Adipocyte (in vitro differentiated cells): ENCODE results near the gene PTPRN2.

Experiments
- DNase-seq: peaks from one replicate; pipeline ENCODE4 v3.0.0-alpha.2; 2015; ENCODE audit warnings: low read depth
- H3K27me3 ChIP-seq: replicated peaks from 2 replicates; pipeline ENCODE4 v1.7.0; 2013; ENCODE audit warnings: mild to moderate bottlenecking, low read length, moderate library complexity; ENCODE audit not compliant: control insufficient read depth, insufficient read depth
- H3K36me3 ChIP-seq: 2 replicates; pipeline ENCODE4 v1.7.0; 2013; ENCODE audit warnings: low read length, mild to moderate bottlenecking, moderate library complexity; ENCODE audit not compliant: control insufficient read depth, insufficient read depth, severe bottlenecking
- H3K4me1 ChIP-seq: 2 replicates; pipeline ENCODE4 v1.7.0; 2013; ENCODE audit warnings: mild to moderate bottlenecking, low read length, moderate library complexity; ENCODE audit not compliant: control insufficient read depth, insufficient read depth
- H3K4me3 ChIP-seq: 2 replicates; pipeline ENCODE4 v1.7.0; 2013; ENCODE audit warnings: mild to moderate bottlenecking, low read length, moderate library complexity
- H3K9ac ChIP-seq: 2 replicates; pipeline ENCODE4 v1.7.0; 2013; ENCODE audit warnings: mild to moderate bottlenecking, low read length, moderate library complexity
- H3K9me3 ChIP-seq: 2 replicates; pipeline ENCODE4 v1.7.0; 2013; ENCODE audit warnings: mild to moderate bottlenecking, low read length, moderate library complexity; ENCODE audit not compliant: control insufficient read depth

The PTPRN2 gene

GRCh38 chr7:157575777-157576176 is 1011.8 kb downstream of the PTPRN2 start:
- Histone ChIP-seq H3K4me3 (no peak overlapping the region), H3K4me1 (no peaks in the 10 kb centered on the region), H3K27me3 (peaks cover 9% of the 10 kb centered on the region), H3K9ac (no peak overlapping the region), H3K9me3 (no peaks in the 10 kb centered on the region), H3K36me3 (no peaks in the 10 kb centered on the region)
- DNase-seq = no peak

- Histone ChIP-seq H3K9me3 (no peaks in the 10 kb centered on the region), H3K4me1 (no peaks in the 10 kb centered on the region), H3K9ac (no peak overlapping the region), H3K36me3 (no peaks in the 10 kb centered on the region), H3K4me3 (no peak overlapping the region), H3K27me3 (peaks cover 14% of the 10 kb centered on the region)
- DNase-seq = no peak
These were observed 1012.6 kb downstream of the PTPRN2 start for GRCh38 chr7:157574914-157575586.

GRCh38 chr7:157574120-157574825 is 1013.4 kb downstream of the PTPRN2 start:
- Histone ChIP-seq H3K4me3 (no peak overlapping the region), H3K36me3 (no peaks in the 10 kb centered on the region), H3K9ac (no peak overlapping the region), H3K4me1 (no peaks in the 10 kb centered on the region), H3K9me3 (no peaks in the 10 kb centered on the region), H3K27me3 (peaks cover 20% of the 10 kb centered on the region)
- no peak for DNase-seq

- H3K9me3 ChIP-seq = no peaks in the 10 kb centered on the region
- H3K9ac ChIP-seq = no peak overlapping the region
- H3K27me3 ChIP-seq = peaks cover 24% of the 10 kb centered on the region
- H3K4me1 ChIP-seq = no peaks in the 10 kb centered on the region
- no peak overlapping the region for H3K4me3 ChIP-seq
- no peaks in the 10 kb centered on the region for H3K36me3 ChIP-seq
- DNase-seq = no peak
These were observed 1014.4 kb downstream of the PTPRN2 start for GRCh38 chr7:157573244-157573643.

GRCh38 chr7:157572622-157573021 is 1015.0 kb downstream of the PTPRN2 start:
- Histone ChIP-seq H3K27me3 (peaks cover 24% of the 10 kb centered on the region), H3K4me3 (no peak overlapping the region), H3K4me1 (no peaks in the 10 kb centered on the region), H3K9ac (no peak overlapping the region), H3K9me3 (no peaks in the 10 kb centered on the region), H3K36me3 (no peaks in the 10 kb centered on the region)
- DNase-seq = no peak

- Histone ChIP-seq H3K27me3 (peaks cover 18% of the 10 kb centered on the region), H3K36me3 (no peaks in the 10 kb centered on the region), H3K9me3 (no peaks in the 10 kb centered on the region), H3K4me3 (no peak overlapping the region), H3K9ac (no peak overlapping the region), H3K4me1 (no peaks in the 10 kb centered on the region)
- DNase-seq = no peak
These were observed 1017.0 kb downstream of the PTPRN2 start for GRCh38 chr7:157570531-157571200.

- Histone ChIP-seq H3K4me3 (no peak overlapping the region), H3K9me3 (no peaks in the 10 kb centered on the region), H3K4me1 (no peaks in the 10 kb centered on the region), H3K36me3 (no peaks in the 10 kb centered on the region), H3K9ac (no peak overlapping the region), H3K27me3 (peaks cover 17% of the 10 kb centered on the region)
- no peak for DNase-seq
These were observed 1017.7 kb downstream of the PTPRN2 start for GRCh38 chr7:157569967-157570366.

GRCh38 chr7:157568770-157569584 is 1018.6 kb downstream of the PTPRN2 start:
- Histone ChIP-seq H3K27me3 (peaks cover 14% of the 10 kb centered on the region), H3K9ac (peak overlapping the region; percentile 56), H3K4me3 (peak overlapping the region; percentile 83), H3K4me1 (no peaks in the 10 kb centered on the region), H3K36me3 (no peaks in the 10 kb centered on the region), H3K9me3 (no peaks in the 10 kb centered on the region)
- DNase-seq = peak; percentile 11

- no peaks in the 10 kb centered on the region for H3K36me3 ChIP-seq
- peaks cover 14% of the 10 kb centered on the region for H3K27me3 ChIP-seq
- peak overlapping the region; percentile 83 for H3K4me3 ChIP-seq
- H3K4me1 ChIP-seq = no peaks in the 10 kb centered on the region
- no peak for DNase-seq
- H3K9ac ChIP-seq = peak overlapping the region; percentile 56
- H3K9me3 ChIP-seq = no peaks in the 10 kb centered on the region
These were observed 1019.4 kb downstream of the PTPRN2 start for GRCh38 chr7:157568106-157568769.

- DNase-seq = no peak
- H3K36me3 ChIP-seq = no peaks in the 10 kb centered on the region
- H3K4me3 ChIP-seq = no peak overlapping the region
- no peaks in the 10 kb centered on the region for H3K4me1 ChIP-seq
- H3K9me3 ChIP-seq = no peaks in the 10 kb centered on the region
- no peak overlapping the region for H3K9ac ChIP-seq
- H3K27me3 ChIP-seq = peaks cover 14% of the 10 kb centered on the region
These were observed 1020.0 kb downstream of the PTPRN2 start for GRCh38 chr7:157567666-157568065.
